Stimulated activated CD8-positive, alpha-beta memory T cell treated with anti-CD3 and anti-CD28 coated beads, Interleukin-12 subunit alpha, Interleukin-12 subunit beta, amount 100 ng/mL, for 4 hours (primary cell): ENCODE results near the gene CCDC177.

Experiments
- DNase-seq: peaks from one replicate; pipeline ENCODE4 v3.0.0-alpha.2; 2020; ENCODE audit warnings: low read depth

The CCDC177 gene

GRCh38 chr14:69574263-69574953 lies at the start of gene CCDC177:
Gene CCDC177, minus strand, starts transcription at chr14:69574871. Its CDS starts 1,249 bp downstream, at chr14:69573622.
- DNase-seq: peak; percentile 48

GRCh38 chr14:69624136-69624535 lies 49.5 kb upstream of the CCDC177 start:
- DNase-seq: no peak

GRCh38 chr14:69620981-69621380 lies 46.3 kb upstream of the CCDC177 start:
- no peak for DNase-seq

GRCh38 chr14:69620211-69620611 lies 45.5 kb upstream of the CCDC177 start:
- DNase-seq: no peak

- no peak for DNase-seq
These were observed 44.3 kb upstream of the CCDC177 start for GRCh38 chr14:69619012-69619411.

- DNase-seq: no peak
These were observed 43.1 kb upstream of the CCDC177 start for GRCh38 chr14:69617796-69618195.

GRCh38 chr14:69616408-69616773 lies 41.7 kb upstream of the CCDC177 start:
- no peak for DNase-seq

GRCh38 chr14:69615496-69616407 lies 41.1 kb upstream of the CCDC177 start:
- DNase-seq: no peak

GRCh38 chr14:69615121-69615495 lies 40.4 kb upstream of the CCDC177 start:
- no peak for DNase-seq

GRCh38 chr14:69614592-69614991 lies 39.9 kb upstream of the CCDC177 start:
- no peak for DNase-seq

GRCh38 chr14:69613312-69614073 lies 38.8 kb upstream of the CCDC177 start:
- DNase-seq: no peak

- DNase-seq: no peak
These were observed 38.1 kb upstream of the CCDC177 start for GRCh38 chr14:69612783-69613130.

GRCh38 chr14:69612014-69612782 lies 37.5 kb upstream of the CCDC177 start:
- DNase-seq: peak; percentile 27

GRCh38 chr14:69611172-69612013 lies 36.7 kb upstream of the CCDC177 start, which contains the start of gene SUSD6:
Gene SUSD6, plus strand, starts transcription at chr14:69611596. Its CDS starts 46,997 bp downstream, at chr14:69658593.
- peak; percentile 87 for DNase-seq

- DNase-seq: no peak
These were observed 36.2 kb upstream of the CCDC177 start for GRCh38 chr14:69610874-69611171.

- no peak for DNase-seq
These were observed 35.6 kb upstream of the CCDC177 start for GRCh38 chr14:69610020-69610873.

- no peak for DNase-seq
These were observed 31.9 kb upstream of the CCDC177 start for GRCh38 chr14:69606258-69607184.

- DNase-seq: no peak
These were observed 31.1 kb upstream of the CCDC177 start for GRCh38 chr14:69605738-69606137.

GRCh38 chr14:69600304-69600891 lies 25.7 kb upstream of the CCDC177 start:
- DNase-seq: no peak
